Common myeloid progenitor, CD34-positive (primary cell): Measurements from ENCODE around the gene SCIN.

Source experiments
- CTCF ChIA-PET: fragments of 350-600 bp; sonication (Branson Sonifier 250); formaldehyde crosslinking; loops from one replicate; lab custom pipeline; 2021; ENCODE audit warnings: antibody characterized with exemption; lab: Charles Lee
- POLR2A ChIA-PET: fragments of 350-600 bp; sonication (Branson Sonifier 250); formaldehyde crosslinking; loops from one replicate; lab custom pipeline; 2021; ENCODE audit warnings: antibody characterized with exemption; lab: Charles Lee
- DNase-seq, 3 donors: peaks; one replicate each; pipeline versions ENCODE4 v3.0.0 to v3.0.0-alpha.2; 2013
- H3K27ac ChIP-seq, 2 experiments: 1 replicate in 1 of 2; 2 replicates in 1 of 2; pipeline ENCODE4 v1.7.0; 2013; ENCODE audit warnings: inconsistent platforms in 2 of 2, low read length in 2 of 2, mild to moderate bottlenecking in 2 of 2, low read depth in 1 of 2, moderate library complexity in 1 of 2; ENCODE audit not compliant: severe bottlenecking in 2 of 2, insufficient read depth in 1 of 2, poor library complexity in 1 of 2
- H3K27me3 ChIP-seq, 5 experiments: replicated peaks in 2 of 5; 1 replicate in 3 of 5; 2 replicates in 2 of 5; pipeline versions ENCODE4 v1.6.1 to v1.7.0; 2013; ENCODE audit warnings: low read length in 4 of 5, mild to moderate bottlenecking in 2 of 5, moderate library complexity in 2 of 5, inconsistent platforms in 1 of 5; ENCODE audit not compliant: insufficient read depth in 5 of 5, control insufficient read depth in 4 of 5
- H3K36me3 ChIP-seq, 4 experiments: 1 replicate in 2 of 4; 2 replicates in 2 of 4; pipeline versions ENCODE4 v1.6.1 to v1.7.0; 2013; ENCODE audit warnings: low read length in 3 of 4, control low read depth in 1 of 4, mild to moderate bottlenecking in 1 of 4; ENCODE audit not compliant: control insufficient read depth in 4 of 4, insufficient read depth in 4 of 4
- H3K4me1 ChIP-seq, 4 experiments: 1 replicate in 3 of 4; 2 replicates in 1 of 4; pipeline versions ENCODE4 v1.6.1 to v1.7.1; 2013; ENCODE audit warnings: low read length in 3 of 4, mild to moderate bottlenecking in 3 of 4, control low read depth in 1 of 4, inconsistent platforms in 1 of 4, moderate library complexity in 1 of 4; ENCODE audit not compliant: control insufficient read depth in 4 of 4, insufficient read depth in 4 of 4; ENCODE audit errors: control extremely low read depth in 1 of 4
- H3K4me3 ChIP-seq, 7 experiments: 1 replicate in 4 of 7; 2 replicates in 3 of 7; pipeline versions ENCODE4 v1.5.1 to v1.7.0; 2013; ENCODE audit warnings: mild to moderate bottlenecking in 7 of 7, low read length in 6 of 7, moderate library complexity in 6 of 7, inconsistent platforms in 2 of 7, low read depth in 2 of 7, control low read depth in 1 of 7; ENCODE audit not compliant: insufficient read depth in 4 of 7, control insufficient read depth in 1 of 7; ENCODE audit errors: extremely low read depth in 1 of 7
- H3K9me3 ChIP-seq, 5 experiments: 1 replicate in 4 of 5; 2 replicates in 1 of 5; pipeline versions ENCODE4 v1.6.1 to v1.7.1; 2013; ENCODE audit warnings: low read length in 4 of 5, mild to moderate bottlenecking in 2 of 5, inconsistent platforms in 1 of 5, low read depth in 1 of 5, moderate library complexity in 1 of 5; ENCODE audit not compliant: control insufficient read depth in 4 of 5, insufficient read depth in 2 of 5; ENCODE audit errors: control extremely low read depth in 1 of 5
- WGBS: methylation state at CpG from one replicate; pipeline ENCODE4 v1.1.5; 2013; ENCODE audit not compliant: insufficient coverage; 5-methylcytosine and 5-hydroxymethylcytosine counted together

The SCIN gene

DNA sequence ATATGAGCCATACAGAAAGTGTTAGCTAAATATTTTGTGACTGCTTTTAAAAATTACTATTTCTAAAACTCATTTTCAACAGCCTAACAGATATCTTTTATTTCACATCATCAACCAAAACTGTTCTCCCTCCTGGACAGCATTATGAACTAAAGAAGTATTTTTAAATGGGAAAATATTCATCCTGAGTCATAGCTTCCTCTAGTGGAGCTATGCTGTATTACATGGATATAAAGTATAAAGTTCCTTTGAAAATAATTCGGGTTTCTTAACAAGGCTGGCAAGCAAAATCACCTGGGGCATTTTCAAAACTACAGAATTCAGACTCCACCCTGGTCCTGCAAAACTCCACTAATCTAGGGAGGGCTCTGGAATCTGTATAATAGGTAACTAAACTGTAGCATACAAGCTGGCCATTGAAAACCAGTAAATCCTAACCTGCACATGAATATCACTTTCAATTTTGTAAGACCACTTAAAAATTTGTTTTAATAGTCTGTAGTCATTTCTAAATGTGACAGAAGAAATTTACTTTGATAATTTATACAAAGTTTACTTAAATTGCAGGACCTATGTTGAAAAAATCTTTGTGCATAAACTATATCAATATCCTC is 53.5 kb downstream of the SCIN start:
- Histone ChIP-seq H3K27me3 (no peaks in the 10 kb centered on the region), H3K27ac (no peak overlapping the region), H3K9me3 (no peaks in the 10 kb centered on the region), H3K36me3 (no peaks in the 10 kb centered on the region), H3K4me3 (no peak overlapping the region), H3K4me1 (peaks cover 0 to 7% (median 0%) of the 10 kb centered on the region in 4 experiments)
- DNase-seq, result peak in 1 of 3 donors; percentile 7
- ChIA-PET CTCF (interaction anchor here (1.1 to 4.0 kb wide), 4 partner anchors 12 to 99 kb away, joined by 3 to 26 read pairs (median 9); no protein-coding TSS in a partner anchor), POLR2A (no interaction called here)
- WGBS, result no CpG with 5 or more reads among the region's 1 CpG

DNA sequence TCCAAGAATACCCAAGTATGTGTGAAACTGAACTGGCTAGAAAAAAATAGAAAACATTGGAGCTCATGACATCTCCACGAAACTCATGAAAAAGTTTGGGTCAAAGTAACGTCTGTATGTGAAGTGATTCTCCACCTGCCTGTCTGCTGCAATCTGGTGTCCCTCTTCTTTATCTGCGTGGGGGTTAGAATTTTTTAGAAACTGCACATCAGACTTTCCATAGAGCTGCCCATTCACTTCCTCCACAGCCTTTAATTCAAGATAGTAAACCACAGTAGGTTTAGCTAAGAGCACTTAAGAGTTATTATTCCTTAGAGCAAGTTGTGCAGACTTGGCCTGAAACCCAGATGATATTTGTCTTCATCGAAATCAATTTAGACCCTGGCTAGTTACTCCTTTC is 55.3 kb downstream of the SCIN start:
- Histone ChIP-seq H3K36me3 (no peaks in the 10 kb centered on the region), H3K4me1 (peaks cover 0 to 7% (median 0%) of the 10 kb centered on the region in 4 experiments), H3K27ac (no peak overlapping the region), H3K27me3 (no peaks in the 10 kb centered on the region), H3K9me3 (no peaks in the 10 kb centered on the region), H3K4me3 (no peak overlapping the region)
- peak; percentile 22 to 73 (median 57) for DNase-seq
- ChIA-PET CTCF (interaction anchor here (0.9 to 1.5 kb wide), 5 partner anchors 10 to 655 kb away, joined by 3 to 10 read pairs (median 4); no protein-coding TSS in a partner anchor), POLR2A (no interaction called here)
- WGBS, result 10% methylated on average over 2 of the region's 4 CpGs

DNA sequence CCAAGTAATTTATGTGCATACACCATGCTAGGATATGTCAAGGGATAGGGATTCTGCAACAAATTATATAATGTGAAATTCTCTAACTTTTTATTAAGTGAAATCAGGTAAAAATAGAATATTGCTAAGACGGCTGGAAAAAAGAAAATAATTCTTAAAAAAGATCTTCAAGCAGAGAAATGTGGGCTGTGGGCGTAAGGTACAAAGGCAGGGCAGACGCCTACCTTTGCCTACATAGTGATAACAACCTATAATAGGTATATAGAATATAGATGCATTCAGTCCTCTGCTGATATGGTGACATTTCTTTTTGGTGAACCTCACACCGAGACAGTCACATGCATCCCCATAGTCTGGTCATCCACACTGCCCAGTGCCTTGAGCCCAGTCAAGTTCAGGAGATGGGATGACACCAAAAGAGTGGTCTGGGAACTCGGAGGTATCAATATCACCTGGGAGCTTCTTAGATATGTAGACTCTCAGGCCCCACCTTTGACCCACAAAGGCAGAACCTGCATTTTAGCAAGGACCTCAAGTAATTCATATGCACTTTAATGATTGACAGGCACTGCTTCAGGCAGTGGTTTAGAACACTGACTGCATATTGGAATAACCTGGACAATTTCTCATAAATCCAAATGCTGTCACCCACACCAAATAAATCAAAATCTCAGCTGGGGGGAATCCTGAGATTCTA is 59.4 kb downstream of the SCIN start:
- ChIA-PET CTCF (interaction anchor here (0.6 to 1.4 kb wide), 2 partner anchors 8 to 110 kb away, joined by 3 read pairs; no protein-coding TSS in a partner anchor), POLR2A (no interaction called here)
- DNase-seq, result no peak
- H3K4me1 ChIP-seq, result peaks cover 0 to 11% (median 3%) of the 10 kb centered on the region in 4 experiments
- no peak overlapping the region for H3K4me3 ChIP-seq
- H3K36me3 ChIP-seq, result no peaks in the 10 kb centered on the region
- WGBS, result 100% methylated on average over 2 of the region's 5 CpGs
- no peak overlapping the region for H3K27ac ChIP-seq
- no peaks in the 10 kb centered on the region for H3K9me3 ChIP-seq
- H3K27me3 ChIP-seq, result no peaks in the 10 kb centered on the region

DNA sequence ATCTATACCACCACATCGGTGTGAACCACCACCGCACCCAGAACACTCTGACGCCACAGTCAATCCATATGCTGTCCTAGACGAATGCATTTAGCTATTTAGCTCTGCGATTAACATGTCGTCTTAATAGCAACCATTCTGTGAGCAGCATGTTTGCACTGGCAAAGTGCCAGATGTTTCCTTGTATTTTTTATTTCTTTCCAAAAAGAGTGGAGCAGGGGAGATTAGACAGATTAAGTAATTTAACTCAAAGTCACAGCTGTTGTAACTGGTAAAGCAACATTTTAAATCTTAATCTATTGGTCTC is 59.9 kb downstream of the SCIN start:
- H3K4me1 ChIP-seq, result peaks cover 0 to 11% (median 3%) of the 10 kb centered on the region in 4 experiments
- H3K4me3 ChIP-seq, result no peak overlapping the region
- ChIA-PET CTCF (interaction anchor here (0.6 kb wide), 1 partner anchor 110 kb away, joined by 3 read pairs; no protein-coding TSS in a partner anchor), POLR2A (no interaction called here)
- WGBS, result 100% methylated on average over 4 of the region's 6 CpGs
- H3K27ac ChIP-seq, result no peak overlapping the region
- no peaks in the 10 kb centered on the region for H3K36me3 ChIP-seq
- no peaks in the 10 kb centered on the region for H3K9me3 ChIP-seq
- no peaks in the 10 kb centered on the region for H3K27me3 ChIP-seq
- DNase-seq, result no peak

DNA sequence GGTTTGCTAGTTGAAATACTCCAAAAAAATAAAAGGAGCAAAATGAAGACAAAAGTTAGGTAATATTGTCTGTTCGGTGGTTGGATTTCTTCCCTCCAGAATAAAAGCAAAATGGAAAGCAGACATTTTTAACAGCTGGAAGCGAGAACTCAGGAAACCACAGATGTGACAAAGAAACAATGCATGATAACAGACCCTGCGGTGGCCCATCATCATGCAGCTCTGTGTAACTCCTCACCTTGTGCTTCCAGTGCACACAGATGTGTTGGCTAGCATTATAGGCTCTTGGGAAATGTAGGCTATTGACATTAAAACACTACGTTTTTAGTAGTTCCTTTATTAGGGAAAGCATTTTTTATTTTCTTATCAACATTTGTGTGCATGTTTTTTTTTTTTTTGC is 63.1 kb downstream of the SCIN start:
- H3K9me3 ChIP-seq, result no peaks in the 10 kb centered on the region
- peaks cover 7 to 17% (median 9%) of the 10 kb centered on the region in 4 experiments for H3K4me1 ChIP-seq
- WGBS, result 21% methylated on average over 3 of the region's 4 CpGs
- CTCF ChIA-PET, result no interaction called here
- H3K27ac ChIP-seq, result no peak overlapping the region
- peak in 2 of 3 donors; percentile 68 to 74 for DNase-seq
- H3K36me3 ChIP-seq, result no peaks in the 10 kb centered on the region
- H3K27me3 ChIP-seq, result no peaks in the 10 kb centered on the region
- POLR2A ChIA-PET, result no interaction called here
- no peak overlapping the region for H3K4me3 ChIP-seq

DNA sequence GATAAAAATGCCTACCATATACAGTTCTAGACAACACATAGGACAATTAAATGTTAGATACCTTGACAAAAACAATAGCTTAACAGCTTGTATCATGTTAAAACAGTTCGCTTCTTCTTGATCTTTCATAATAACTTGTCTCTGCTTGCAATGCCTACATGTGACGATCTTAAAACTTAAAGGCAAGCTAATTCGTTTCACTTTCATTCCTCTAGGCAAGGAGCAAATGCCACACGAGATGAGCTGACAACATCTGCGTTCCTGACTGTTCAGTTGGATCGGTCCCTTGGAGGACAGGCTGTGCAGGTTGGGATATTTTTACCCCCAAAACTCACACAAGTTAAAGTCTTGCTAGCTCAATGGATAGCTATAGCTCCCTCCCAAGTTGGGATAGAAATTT is 65.3 kb downstream of the SCIN start:
- CTCF ChIA-PET, result interaction anchor here (0.8 to 2.1 kb wide), 9 partner anchors 8 to 627 kb away, joined by 3 to 11 read pairs (median 4); partner anchors contain the start of gene ARL4A
- DNase-seq, result peak; percentile 36 to 66 (median 62)
- no peak overlapping the region for H3K27ac ChIP-seq
- peak overlapping the region in 4 of 7 experiments; percentile 35 to 71 (median 60) for H3K4me3 ChIP-seq
- no peaks in the 10 kb centered on the region for H3K36me3 ChIP-seq
- H3K9me3 ChIP-seq, result no peaks in the 10 kb centered on the region
- H3K27me3 ChIP-seq, result no peaks in the 10 kb centered on the region
- 33% methylated on average over 5 of the region's 6 CpGs for WGBS
- POLR2A ChIA-PET, result no interaction called here
- peaks cover 7 to 22% (median 10%) of the 10 kb centered on the region in 4 experiments for H3K4me1 ChIP-seq

DNA sequence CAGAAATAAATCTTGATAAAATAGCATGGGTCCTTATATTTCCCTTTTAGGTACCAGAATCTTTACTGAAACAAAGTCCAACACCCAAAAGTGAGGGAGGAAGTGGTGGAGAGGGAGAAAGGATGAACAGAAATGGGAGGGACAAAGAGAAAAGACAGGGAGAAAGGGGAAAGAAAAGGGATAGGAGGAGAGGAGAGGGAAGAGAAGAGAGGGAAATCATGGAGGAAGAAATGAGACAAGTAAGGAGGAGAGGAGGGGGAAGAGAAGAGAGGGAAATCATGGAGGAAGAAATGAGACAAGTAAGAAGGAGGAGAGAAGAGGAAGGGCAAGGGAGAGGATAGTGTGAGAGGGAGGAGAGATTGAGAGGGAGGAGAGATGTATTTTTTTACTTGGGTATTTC is 66.8 kb downstream of the SCIN start:
- H3K27ac ChIP-seq, result no peak overlapping the region
- H3K4me3 ChIP-seq, result no peak overlapping the region
- no peaks in the 10 kb centered on the region for H3K27me3 ChIP-seq
- H3K9me3 ChIP-seq, result no peaks in the 10 kb centered on the region
- ChIA-PET POLR2A (no interaction called here), CTCF (interaction anchor here (1.0 to 2.1 kb wide), 5 partner anchors 12 to 626 kb away, joined by 3 to 16 read pairs (median 10); no protein-coding TSS in a partner anchor)
- H3K36me3 ChIP-seq, result no peaks in the 10 kb centered on the region
- no peak for DNase-seq
- peaks cover 7 to 22% (median 10%) of the 10 kb centered on the region in 4 experiments for H3K4me1 ChIP-seq
